SKM-1 (cell line): Measurements from ENCODE around the gene CPSF4.
A peak's percentile ranks its signal among the peaks of the same experiment; 100 is the strongest.

ENCODE experiments used
- DNase-seq: peaks from one replicate; lab custom pipeline; 2025; ENCODE audit not compliant: unreplicated experiment; lab: John Stamatoyannopoulos, UW

Gene CPSF4

DNA sequence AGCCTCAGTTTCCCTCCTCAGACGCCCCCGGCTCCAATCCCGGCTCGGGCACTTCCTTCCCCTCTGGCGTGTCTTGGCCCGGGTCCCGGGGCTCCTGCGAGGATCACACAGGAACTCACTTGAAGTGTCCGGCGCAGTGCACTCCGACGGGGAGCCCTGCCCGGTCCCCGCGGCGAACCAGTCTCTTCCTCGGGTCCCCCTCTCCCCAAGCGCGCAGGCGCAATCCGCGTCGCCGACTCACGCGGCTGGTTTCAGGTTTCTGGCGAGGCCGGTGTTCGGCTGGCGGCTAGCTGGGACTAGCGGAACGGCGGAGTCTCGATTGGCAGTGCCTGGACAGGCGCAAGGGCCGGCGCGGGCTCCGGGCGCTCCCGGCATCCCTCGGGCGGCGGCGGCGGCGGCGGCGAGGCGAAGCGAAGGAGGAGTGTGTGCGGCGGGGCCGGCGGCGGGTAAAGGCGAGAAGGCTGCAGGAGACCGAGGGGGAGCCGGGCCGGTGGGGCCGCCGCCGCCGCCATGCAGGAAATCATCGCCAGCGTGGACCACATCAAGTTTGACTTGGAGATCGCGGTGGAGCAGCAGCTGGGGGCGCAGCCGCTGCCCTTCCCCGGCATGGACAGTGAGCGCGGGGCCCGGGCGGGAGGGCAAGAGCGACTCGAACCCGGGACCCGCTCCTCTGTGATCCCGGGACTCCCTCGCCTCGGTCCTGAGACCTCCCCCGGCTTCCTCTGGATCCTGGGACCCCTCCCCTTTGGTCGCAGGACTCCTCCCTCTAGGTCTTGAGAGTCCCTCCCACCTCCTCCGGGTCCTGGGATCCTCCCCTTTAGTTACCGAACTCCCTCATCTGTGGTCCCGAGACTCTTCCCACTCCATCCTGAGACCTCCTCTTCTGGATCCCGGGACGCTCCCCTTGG lies at the start of gene CPSF4, which contains the start of gene PTCD1:
Gene CPSF4, plus strand, starts transcription at position 371 of the 908 bp plus-strand sequence. Its CDS starts 140 bp downstream, at position 511.
Gene PTCD1, minus strand, starts transcription at position 226 of the 908 bp plus-strand sequence. CDS start 3,556 bp downstream, outside the sequence.
- peak; percentile 88 for DNase-seq

GRCh38 chr7:99389772-99390171 lies 49.0 kb upstream of the CPSF4 start:
- no peak for DNase-seq

DNA sequence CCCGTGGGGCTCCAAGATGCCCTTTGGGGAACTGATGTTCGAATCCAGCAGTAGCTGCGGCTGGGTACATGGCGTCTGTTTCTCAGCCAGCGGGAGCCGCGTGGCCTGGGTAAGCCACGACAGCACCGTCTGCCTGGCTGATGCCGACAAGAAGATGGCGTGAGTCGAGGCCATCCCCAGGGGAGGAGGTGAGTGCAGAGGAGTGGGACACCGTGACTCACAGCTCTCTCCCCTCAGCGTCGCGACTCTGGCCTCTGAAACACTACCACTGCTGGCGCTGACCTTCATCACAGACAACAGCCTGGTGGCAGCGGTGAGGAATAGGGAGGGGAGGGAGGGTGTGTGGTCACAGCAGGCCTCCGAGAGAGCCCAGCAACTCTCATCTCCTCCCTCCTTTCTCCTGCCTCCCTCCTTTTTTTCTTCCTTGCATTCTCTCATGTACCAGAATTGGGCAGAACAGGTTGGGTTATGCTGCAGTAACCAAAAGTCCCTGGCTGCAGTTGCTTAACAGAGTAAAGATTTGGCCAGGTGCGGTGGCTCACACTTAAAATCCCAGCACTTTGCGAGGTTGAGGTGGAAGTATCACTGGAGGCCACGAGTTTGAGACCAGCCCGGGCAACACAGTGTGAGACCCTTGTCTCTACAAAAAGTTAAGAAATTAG lies 47.7 kb upstream of the CPSF4 start:
- no peak for DNase-seq

DNA sequence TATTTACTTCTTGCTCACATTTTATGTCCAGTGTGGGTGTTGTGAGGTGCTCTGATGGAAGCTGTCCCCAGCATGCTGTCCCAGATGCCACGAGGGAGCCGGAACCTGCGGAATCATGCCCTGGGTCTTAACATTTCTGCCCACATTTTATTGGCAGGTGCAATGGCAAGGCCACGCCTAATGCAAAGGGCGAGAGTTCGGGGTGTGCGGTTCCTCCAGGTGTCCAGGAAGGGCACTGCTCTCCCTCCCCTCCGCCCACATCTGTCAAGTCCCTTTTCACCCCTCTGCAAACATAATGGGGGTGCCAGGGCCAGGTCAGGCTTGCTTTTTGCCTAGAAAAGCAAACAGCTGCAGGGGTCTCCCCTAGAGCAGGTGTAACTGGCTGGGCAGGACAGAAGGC lies 46.7 kb upstream of the CPSF4 start:
- no peak for DNase-seq

GRCh38 chr7:99392659-99393354 lies 45.9 kb upstream of the CPSF4 start:
- DNase-seq, result no peak

DNA sequence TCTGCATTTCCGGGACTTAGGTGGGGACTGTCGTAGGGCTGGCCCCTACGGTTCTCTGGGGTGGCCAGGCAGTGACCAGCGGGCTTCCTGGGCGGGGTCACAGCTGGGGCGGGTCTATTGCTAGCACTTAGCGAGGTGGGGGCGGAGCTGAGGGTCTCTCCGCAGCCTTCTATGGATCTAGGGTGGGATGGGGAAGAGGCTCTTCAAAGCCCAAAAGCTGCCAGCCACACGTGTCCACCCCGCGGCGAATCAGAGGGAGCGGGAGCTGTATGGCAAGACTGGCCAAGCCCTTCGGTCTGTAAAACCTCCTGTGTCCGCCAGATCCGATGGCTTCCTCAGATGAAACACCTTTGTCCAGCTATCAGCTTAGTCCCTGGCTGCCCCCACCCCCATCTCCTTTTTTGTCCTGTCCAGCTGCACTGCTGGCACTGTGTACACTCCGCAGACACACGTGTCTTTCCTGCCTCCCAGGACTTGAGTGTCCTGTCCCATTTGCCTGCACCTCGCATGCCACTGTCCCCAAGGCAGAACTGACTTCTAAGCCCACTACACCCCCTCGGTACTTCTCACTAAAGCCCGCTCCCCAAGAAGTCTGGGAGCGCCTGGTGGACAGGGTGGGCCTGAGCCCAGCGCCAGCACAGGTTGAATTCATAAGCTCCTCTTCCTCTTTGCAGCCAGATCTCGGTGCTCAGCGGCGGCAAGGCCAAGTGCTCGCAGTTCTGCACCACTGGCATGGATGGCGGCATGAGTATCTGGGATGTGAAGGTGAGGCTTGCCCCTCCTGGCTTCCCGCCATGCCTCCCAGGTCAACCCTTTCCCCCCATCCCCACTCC lies 45.2 kb upstream of the CPSF4 start:
- no peak for DNase-seq

GRCh38 chr7:99394188-99394502 lies 44.6 kb upstream of the CPSF4 start:
- DNase-seq, result no peak

DNA sequence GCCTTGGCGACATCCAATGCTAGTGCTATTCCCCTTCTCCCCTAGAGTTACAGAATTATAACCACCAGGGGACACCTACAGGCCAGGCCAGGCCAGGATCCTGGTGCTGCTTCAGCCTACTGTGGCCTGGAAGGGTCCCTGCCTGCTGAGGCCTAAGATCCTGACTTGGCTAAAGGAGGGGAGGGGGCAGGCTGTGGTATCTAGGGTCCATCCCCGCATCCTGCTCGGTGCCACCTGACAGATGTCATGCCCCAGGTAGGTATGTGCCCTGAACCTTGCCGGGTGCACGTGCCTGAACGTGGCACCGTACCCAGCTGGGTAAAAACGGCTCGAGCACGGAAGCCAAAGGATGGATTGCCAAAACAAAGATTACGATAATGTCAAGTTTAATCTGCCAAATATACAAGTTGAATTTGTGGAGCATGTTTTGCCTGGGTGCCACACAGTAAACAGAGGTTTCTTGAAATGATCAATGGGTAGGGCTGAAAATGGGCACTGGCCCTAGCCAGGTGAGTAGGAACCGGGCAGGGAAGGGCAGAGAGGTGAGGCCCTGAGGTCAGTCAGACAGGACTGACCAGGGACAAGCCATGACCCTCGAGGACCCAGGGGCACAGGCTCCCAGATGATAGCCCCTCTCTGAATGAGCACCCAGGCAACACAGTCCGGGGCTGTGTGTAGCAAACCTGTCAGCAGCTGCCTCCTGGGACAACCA lies 43.0 kb upstream of the CPSF4 start:
- no peak for DNase-seq

- DNase-seq, result no peak
Observed at GRCh38 chr7:99396418-99397296, 42.1 kb upstream of the CPSF4 start.

- no peak for DNase-seq
Observed at GRCh38 chr7:99397297-99397983, 41.3 kb upstream of the CPSF4 start.

GRCh38 chr7:99398891-99399445 lies 39.8 kb upstream of the CPSF4 start:
- no peak for DNase-seq

- DNase-seq, result no peak
Observed at GRCh38 chr7:99399597-99399996, 39.1 kb upstream of the CPSF4 start.

DNA sequence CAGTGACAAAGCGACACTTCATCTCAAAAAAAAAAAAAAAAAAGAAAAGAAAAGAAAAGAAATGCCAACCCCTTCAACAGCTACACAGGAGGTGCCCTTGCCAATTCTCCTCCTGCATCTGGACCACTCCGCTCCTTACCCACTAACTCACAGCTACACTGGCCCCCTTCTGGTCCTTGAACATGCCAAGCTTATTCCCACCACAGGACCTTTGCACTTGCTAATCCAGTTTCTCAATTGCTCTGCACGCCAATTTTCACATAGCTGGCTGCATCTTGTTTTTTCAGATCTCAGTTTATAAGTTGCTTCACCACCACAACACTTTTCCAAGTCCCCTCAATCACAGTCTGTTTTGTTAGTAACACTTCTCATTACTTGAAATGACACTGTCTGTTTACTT lies 35.9 kb upstream of the CPSF4 start:
- no peak for DNase-seq

GRCh38 chr7:99403764-99404163 lies 35.0 kb upstream of the CPSF4 start:
- no peak for DNase-seq

DNA sequence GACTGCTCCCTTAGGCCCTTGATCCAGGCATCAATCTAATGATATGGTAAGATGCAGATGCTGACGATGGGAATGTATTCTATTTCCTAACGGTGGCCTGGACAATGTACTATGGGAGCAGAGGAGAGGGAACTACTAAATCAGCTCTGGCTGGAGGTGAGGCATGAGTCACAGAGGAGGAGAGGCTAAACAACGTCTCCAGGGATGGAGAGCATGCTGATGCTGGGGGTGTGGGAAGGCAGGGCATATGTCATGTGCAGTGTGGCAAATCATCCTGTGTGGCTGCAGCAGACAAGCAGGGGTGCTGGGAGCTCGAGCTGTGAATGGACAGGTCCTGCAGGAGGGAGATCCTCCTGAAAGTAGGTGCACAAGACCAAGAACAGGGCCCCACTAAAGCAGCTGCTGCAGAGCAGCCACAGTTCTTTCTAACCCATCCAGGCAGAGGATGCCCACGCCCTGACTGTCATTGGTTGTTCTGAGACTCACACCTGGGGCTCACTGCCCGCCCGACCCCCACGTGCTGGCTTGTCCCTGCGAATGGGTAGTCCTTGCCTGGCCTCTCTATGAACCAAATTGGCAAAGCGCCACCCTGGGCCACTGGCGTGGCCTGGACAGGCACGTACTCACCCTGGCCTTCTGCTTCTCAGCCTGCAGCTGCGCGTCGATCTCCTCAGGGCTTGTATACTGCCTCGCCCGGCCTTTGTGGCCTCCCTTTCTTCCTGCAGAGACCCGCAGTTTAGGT lies 34.3 kb upstream of the CPSF4 start:
- no peak for DNase-seq

GRCh38 chr7:99404977-99405320 lies 33.8 kb upstream of the CPSF4 start:
- no peak for DNase-seq

DNA sequence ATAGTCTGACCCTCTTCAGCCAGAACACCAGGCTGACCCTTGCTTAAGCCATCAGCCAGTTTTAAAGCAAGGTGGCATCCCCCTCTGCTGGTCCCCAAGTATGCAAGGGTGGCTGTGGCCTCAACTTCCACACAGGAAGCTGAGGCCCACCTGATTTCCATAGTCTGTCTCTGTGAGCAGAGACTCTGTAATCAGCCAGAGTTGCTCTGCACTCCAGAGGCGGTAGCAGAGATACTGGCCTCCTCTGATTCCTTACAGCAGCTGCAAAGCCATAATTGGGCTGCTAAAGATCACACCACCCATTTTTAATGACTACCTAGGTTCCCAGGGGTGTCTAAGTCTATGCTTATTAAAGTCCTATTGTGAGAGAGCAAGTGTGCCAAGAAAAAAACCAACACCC lies 32.2 kb upstream of the CPSF4 start:
- no peak for DNase-seq

DNA sequence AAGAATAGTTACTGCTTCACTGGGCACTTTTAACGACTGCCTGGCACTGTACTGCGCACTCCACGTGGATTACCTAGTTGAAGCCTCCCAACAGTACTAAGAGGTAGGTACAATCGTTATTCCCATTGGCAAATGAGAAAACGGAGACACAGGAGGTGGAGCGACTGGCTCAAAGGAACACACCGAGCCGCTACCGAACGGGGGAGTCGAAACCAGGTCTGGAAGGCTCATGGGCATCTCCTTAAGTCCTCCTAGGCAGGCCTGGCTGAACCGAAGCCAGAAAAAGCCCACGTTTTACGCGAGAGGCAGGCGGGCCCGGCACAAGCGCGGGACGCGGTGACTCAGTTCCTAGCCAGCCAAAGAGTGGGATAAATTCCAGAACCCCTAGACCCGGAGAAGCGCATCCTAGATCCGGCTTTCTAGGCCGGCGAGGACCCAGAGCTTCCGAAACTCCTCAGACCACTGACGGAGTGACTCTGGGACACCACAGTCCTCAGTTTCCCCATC lies 30.8 kb upstream of the CPSF4 start:
- no peak for DNase-seq
